ENCODE data around the gene MT1F. TPM values are rescaled to one million over a fixed set of nuclear protein-coding genes. Genes with fewer than 3 reads are reported as not detected.

MT1F gene
- total RNA-seq, 1 donor from 2014 or later: 12.7 TPM

GRCh38 chr16:56645838-56646237 is 11.9 kb upstream of the MT1F start:
- no peak for DNase-seq (ENCODE audit: extremely low spot score, unreplicated experiment)
- Mint-ChIP-seq H3K36me3 (ENCODE audit: unreplicated experiment) (no peaks in the 10 kb centered on the region), H3K9me3 (ENCODE audit: unreplicated experiment) (no peaks in the 10 kb centered on the region), H3K27me3 (ENCODE audit: unreplicated experiment) (peaks cover 36% of the 10 kb centered on the region), H3K4me3 (ENCODE audit: unreplicated experiment) (no peak overlapping the region), H3K27ac (ENCODE audit: unreplicated experiment) (no peak overlapping the region), H3K4me1 (ENCODE audit: unreplicated experiment) (peaks cover 7% of the 10 kb centered on the region)
- no peak for TF ChIP-seq CTCF (IDR thresholded peaks at IDR 0.05)

- Mint-ChIP-seq H3K36me3 (ENCODE audit: unreplicated experiment) (no peaks in the 10 kb centered on the region), H3K4me1 (ENCODE audit: unreplicated experiment) (peaks cover 7% of the 10 kb centered on the region), H3K4me3 (ENCODE audit: unreplicated experiment) (no peak overlapping the region), H3K27me3 (ENCODE audit: unreplicated experiment) (peaks cover 41% of the 10 kb centered on the region), H3K9me3 (ENCODE audit: unreplicated experiment) (no peaks in the 10 kb centered on the region), H3K27ac (ENCODE audit: unreplicated experiment) (no peak overlapping the region)
- DNase-seq (ENCODE audit: extremely low spot score, unreplicated experiment): no peak
- TF ChIP-seq CTCF (IDR thresholded peaks at IDR 0.05): no peak
Observed at GRCh38 chr16:56647641-56648431, 9.9 kb upstream of the MT1F start.

- no peak for DNase-seq (ENCODE audit: extremely low spot score, unreplicated experiment)
- H3K36me3 Mint-ChIP-seq (ENCODE audit: unreplicated experiment): no peaks in the 10 kb centered on the region
- peaks cover 8% of the 10 kb centered on the region for H3K4me1 Mint-ChIP-seq (ENCODE audit: unreplicated experiment)
- no peak for TF ChIP-seq CTCF (IDR thresholded peaks at IDR 0.05)
- H3K27ac Mint-ChIP-seq (ENCODE audit: unreplicated experiment): no peak overlapping the region
- peaks cover 35% of the 10 kb centered on the region for H3K27me3 Mint-ChIP-seq (ENCODE audit: unreplicated experiment)
- H3K4me3 Mint-ChIP-seq (ENCODE audit: unreplicated experiment): no peak overlapping the region
- H3K9me3 Mint-ChIP-seq (ENCODE audit: unreplicated experiment): no peaks in the 10 kb centered on the region
Observed at GRCh38 chr16:56649271-56649670, 8.5 kb upstream of the MT1F start.

GRCh38 chr16:56649820-56650219 is 7.9 kb upstream of the MT1F start:
- no peaks in the 10 kb centered on the region for H3K9me3 Mint-ChIP-seq (ENCODE audit: unreplicated experiment)
- H3K27ac Mint-ChIP-seq (ENCODE audit: unreplicated experiment): no peak overlapping the region
- TF ChIP-seq CTCF (IDR thresholded peaks at IDR 0.05): no peak
- H3K4me3 Mint-ChIP-seq (ENCODE audit: unreplicated experiment): no peak overlapping the region
- no peak for DNase-seq (ENCODE audit: extremely low spot score, unreplicated experiment)
- no peaks in the 10 kb centered on the region for H3K36me3 Mint-ChIP-seq (ENCODE audit: unreplicated experiment)
- H3K4me1 Mint-ChIP-seq (ENCODE audit: unreplicated experiment): peaks cover 12% of the 10 kb centered on the region
- H3K27me3 Mint-ChIP-seq (ENCODE audit: unreplicated experiment): peaks cover 29% of the 10 kb centered on the region

GRCh38 chr16:56651586-56651985 is 6.2 kb upstream of the MT1F start, which contains the start of gene MT1B:
TSS of gene MT1B (plus strand) at chr16:56651886. CDS start at chr16:56651954, 68 bp downstream.
- Mint-ChIP-seq H3K36me3 (ENCODE audit: unreplicated experiment) (no peaks in the 10 kb centered on the region), H3K27me3 (ENCODE audit: unreplicated experiment) (peaks cover 15% of the 10 kb centered on the region), H3K4me1 (ENCODE audit: unreplicated experiment) (peaks cover 13% of the 10 kb centered on the region), H3K9me3 (ENCODE audit: unreplicated experiment) (no peaks in the 10 kb centered on the region), H3K4me3 (ENCODE audit: unreplicated experiment) (no peak within 1 kb of the TSS), H3K27ac (ENCODE audit: unreplicated experiment) (no peak within 1 kb of the TSS)
- no peak for TF ChIP-seq CTCF (IDR thresholded peaks at IDR 0.05)
- DNase-seq (ENCODE audit: extremely low spot score, unreplicated experiment): no peak
